A549 (cell line): ENCODE data around the gene MERTK. TPM values are rescaled to one million over a fixed set of nuclear protein-coding genes. Genes with fewer than 3 reads are reported as not detected.
"Not testable (repeated sequence)": the region's sequence is repeated elsewhere in the genome, so short reads cannot be mapped to it uniquely, and the experiment has no call there.

Experiments
- ATAC-seq, 2 experiments: fragments of 200-7000 bp in 1 of 2; fragments of >200 bp in 1 of 2; cut with Nextera tagmentation in 1 of 2; cut with Tn5 transposase in 1 of 2; 3 replicates each; pipeline versions ENCODE4 v1.8.0 to v1.9.1; 2018 to 2020; ENCODE audit warnings: mild to moderate bottlenecking in 1 of 2, moderate library complexity in 1 of 2
- CTCF ChIA-PET: fragments of 300-600 bp; sonication (Branson Sonifier 250); formaldehyde crosslinking; extraction: SDS; loops from one replicate; lab custom pipeline; 2021; ENCODE audit warnings: antibody characterized with exemption, inconsistent platforms; lab: Yijun Ruan, JAX
- POLR2A ChIA-PET: fragments of 350-600 bp; formaldehyde crosslinking; extraction: SDS; loops from one replicate; lab custom pipeline; 2021; ENCODE audit warnings: antibody characterized with exemption, inconsistent platforms; lab: Yijun Ruan, JAX
- DNase-seq, 2 experiments: peaks; one replicate each; pipeline versions ENCODE4 v3.0.0 to v3.0.0-alpha.2; 2011 to 2016; ENCODE audit warnings: low read depth in 1 of 2, low spot score in 1 of 2
- FAIRE-seq: peaks from 2 replicates; lab custom pipeline; 2011; peaks lifted over from hg19 to GRCh38; lab: Jason Lieb, UNC
- H3K27ac ChIP-seq, 2 experiments: fragments of >200 bp; sonication (Bioruptor Twin); formaldehyde crosslinking; 3 replicates each; pipeline ENCODE4 v1.5.1; 2016 to 2017
- H3K4me1 ChIP-seq: fragments of >200 bp; sonication (Bioruptor Twin); formaldehyde crosslinking; 3 replicates; pipeline ENCODE4 v1.6.1; 2016
- H3K4me2 ChIP-seq: fragments of >200 bp; sonication (Bioruptor Twin); formaldehyde crosslinking; 3 replicates; pipeline ENCODE4 v1.6.1; 2016
- H3K4me3 ChIP-seq: fragments of >200 bp; sonication (Bioruptor Twin); formaldehyde crosslinking; 3 replicates; pipeline ENCODE4 v1.5.1; 2016
- H3K9me3 ChIP-seq: fragments of >200 bp; sonication (Bioruptor Twin); formaldehyde crosslinking; 3 replicates; pipeline ENCODE4 v1.6.1; 2016
- CEBPB ChIP-seq, 2 experiments: fragments of >200 bp in 1 of 2; sonication (Bioruptor Twin) in 1 of 2; formaldehyde crosslinking in 1 of 2; IDR thresholded peaks; 2 replicates each; pipeline ENCODE4 v1.6.1; 2012 to 2016
- EHMT2 ChIP-seq: fragments of 200-600 bp; sonication (generic); IDR thresholded peaks from 2 replicates; pipeline ENCODE4 v1.6.1; 2016; ENCODE audit warnings: antibody characterized with exemption, low read depth, mild to moderate bottlenecking, moderate library complexity
- FOSL2 ChIP-seq, 2 experiments: fragments of 450-650 bp in 1 of 2; fragments of >200 bp in 1 of 2; sonication (Bioruptor Twin) in 1 of 2; formaldehyde crosslinking; IDR thresholded peaks; 2 replicates each; pipeline versions ENCODE4 v1.5.0 to v1.6.1; 2016 to 2020; ENCODE audit warnings: mild to moderate bottlenecking in 1 of 2, moderate library complexity in 1 of 2
- HEYL ChIP-seq: fragments of 250-450 bp; sonication (Bioruptor Pico); IDR thresholded peaks from 2 replicates; pipeline ENCODE4 v1.8.0; 2021; ENCODE audit warnings: mild to moderate bottlenecking, moderate library complexity
- HOXB13 ChIP-seq: fragments of 250-450 bp; sonication (Bioruptor Pico); IDR thresholded peaks from 2 replicates; pipeline ENCODE4 v1.5.0; 2020; ENCODE audit warnings: low read depth, mild to moderate bottlenecking, moderate library complexity
- KDM5A ChIP-seq: fragments of 200-600 bp; sonication (generic); IDR thresholded peaks from 2 replicates; pipeline ENCODE4 v1.6.1; 2016; ENCODE audit warnings: antibody characterized with exemption, mild to moderate bottlenecking
- MYC ChIP-seq: IDR thresholded peaks from 2 replicates; pipeline ENCODE4 v1.6.1; 2012; ENCODE audit warnings: mild to moderate bottlenecking, inconsistent platforms, low read length, improper control_type of control experiment, borderline replicate concordance
- NPAS2 ChIP-seq: fragments of 250-450 bp; sonication (Bioruptor Pico); IDR thresholded peaks from 2 replicates; pipeline ENCODE4 v1.8.0; 2022; ENCODE audit warnings: mild to moderate bottlenecking, moderate library complexity, borderline replicate concordance
- ZC3H11A ChIP-seq: fragments of 450-650 bp; IDR thresholded peaks from 2 replicates; pipeline ENCODE4 v1.6.1; 2014; ENCODE audit warnings: antibody characterized with exemption, mild to moderate bottlenecking
- WGBS: methylation state at CpG from one replicate; pipeline ENCODE4 v1.1.6; 2017; ENCODE audit errors: missing lambda C conversion rate; 5-methylcytosine and 5-hydroxymethylcytosine counted together
- polyA plus RNA-seq, 4 experiments: library from polyadenylated mRNA; depleted of rRNA in 3 of 4; stranded (reverse); fragments of >200 nt; fragmentation: RNase III in 1 of 4; extraction: RNeasy Plus Mini Kit Qiagen cat#74134 plus additional on column Dnase treatment in 1 of 4; gene quantifications; 2 replicates in 3 of 4; 3 replicates in 1 of 4; pipeline ENCODE4 v1.2.3, GENCODE V29; 2011 to 2017
- TF ChIP-seq, protein P1 (sequence below): fragments of 450-650 bp; IDR thresholded peaks from 2 replicates; pipeline ENCODE4 v1.6.1; 2014; ENCODE audit warnings: antibody characterized with exemption
- TF ChIP-seq, protein P2 (sequence below): fragments of >200 bp; sonication (Bioruptor Twin); formaldehyde crosslinking; IDR thresholded peaks from 2 replicates; pipeline ENCODE4 v1.6.1; 2016
- TF ChIP-seq, protein P3 (sequence below): fragments of 250-450 bp; sonication (Bioruptor Pico); IDR thresholded peaks from 2 replicates; pipeline ENCODE4 v1.5.0; 2021; ENCODE audit warnings: mild to moderate bottlenecking, moderate library complexity, borderline replicate concordance

MERTK gene
- polyA plus RNA-seq, 2 of the 4 experiments (the other 2 are of a cell fraction) = 1.4 to 4.0 TPM

DNA sequence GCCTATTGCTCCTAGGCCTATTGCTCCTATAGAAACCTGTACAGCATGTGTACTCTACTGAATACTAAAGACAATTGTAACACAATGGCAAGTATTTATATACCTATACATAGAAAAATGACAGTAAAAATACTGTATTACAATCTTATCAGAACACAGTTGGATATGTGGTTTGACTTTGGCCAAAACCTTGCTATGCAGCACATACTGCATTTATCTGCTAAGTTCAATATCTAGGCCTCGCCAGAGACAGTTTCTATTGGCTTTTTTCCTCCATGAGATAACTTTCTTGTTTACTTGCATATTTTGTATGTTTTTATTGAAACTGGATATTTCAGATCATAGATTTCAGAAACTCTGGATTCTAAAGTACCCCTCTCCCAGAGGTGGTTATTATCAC, 137.4 kb downstream of the MERTK start:
- Histone ChIP-seq H3K4me3 (no peak overlapping the region), H3K4me1 (no peaks in the 10 kb centered on the region), H3K27ac (no peak overlapping the region), H3K9me3 (peaks cover 18% of the 10 kb centered on the region), H3K4me2 (no peak overlapping the region)
- no peak for DNase-seq
- no peak for ATAC-seq
- FAIRE-seq = no peak
- 74% methylated on average over 1 of the region's 1 CpG for WGBS
- ChIA-PET CTCF (no interaction called here), POLR2A (no interaction called here)
- TF ChIP-seq CEBPB (IDR thresholded peaks at IDR 0.05) (no peak), KDM5A (no peak), HEYL (no peak), ZC3H11A (no peak), MYC (no peak), FOSL2 (IDR thresholded peaks at IDR 0.05) (no peak), FOSL2 (CRISPR knock-in tag; IDR thresholded peaks at IDR 0.05) (no peak), EHMT2 (no peak), HOXB13 (CRISPR knock-in tag) (no peak), NPAS2 (CRISPR knock-in tag) (no peak)
- TF ChIP-seq, protein P1, sequence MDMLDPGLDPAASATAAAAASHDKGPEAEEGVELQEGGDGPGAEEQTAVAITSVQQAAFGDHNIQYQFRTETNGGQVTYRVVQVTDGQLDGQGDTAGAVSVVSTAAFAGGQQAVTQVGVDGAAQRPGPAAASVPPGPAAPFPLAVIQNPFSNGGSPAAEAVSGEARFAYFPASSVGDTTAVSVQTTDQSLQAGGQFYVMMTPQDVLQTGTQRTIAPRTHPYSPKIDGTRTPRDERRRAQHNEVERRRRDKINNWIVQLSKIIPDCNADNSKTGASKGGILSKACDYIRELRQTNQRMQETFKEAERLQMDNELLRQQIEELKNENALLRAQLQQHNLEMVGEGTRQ = no peak
- TF ChIP-seq, protein P2, sequence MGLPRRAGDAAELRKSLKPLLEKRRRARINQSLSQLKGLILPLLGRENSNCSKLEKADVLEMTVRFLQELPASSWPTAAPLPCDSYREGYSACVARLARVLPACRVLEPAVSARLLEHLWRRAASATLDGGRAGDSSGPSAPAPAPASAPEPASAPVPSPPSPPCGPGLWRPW = no peak
- TF ChIP-seq, protein P3, sequence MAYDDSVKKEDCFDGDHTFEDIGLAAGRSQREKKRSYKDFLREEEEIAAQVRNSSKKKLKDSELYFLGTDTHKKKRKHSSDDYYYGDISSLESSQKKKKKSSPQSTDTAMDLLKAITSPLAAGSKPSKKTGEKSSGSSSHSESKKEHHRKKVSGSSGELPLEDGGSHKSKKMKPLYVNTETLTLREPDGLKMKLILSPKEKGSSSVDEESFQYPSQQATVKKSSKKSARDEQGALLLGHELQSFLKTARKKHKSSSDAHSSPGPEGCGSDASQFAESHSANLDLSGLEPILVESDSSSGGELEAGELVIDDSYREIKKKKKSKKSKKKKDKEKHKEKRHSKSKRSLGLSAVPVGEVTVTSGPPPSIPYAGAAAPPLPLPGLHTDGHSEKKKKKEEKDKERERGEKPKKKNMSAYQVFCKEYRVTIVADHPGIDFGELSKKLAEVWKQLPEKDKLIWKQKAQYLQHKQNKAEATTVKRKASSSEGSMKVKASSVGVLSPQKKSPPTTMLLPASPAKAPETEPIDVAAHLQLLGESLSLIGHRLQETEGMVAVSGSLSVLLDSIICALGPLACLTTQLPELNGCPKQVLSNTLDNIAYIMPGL (CRISPR knock-in tag) = no peak

DNA sequence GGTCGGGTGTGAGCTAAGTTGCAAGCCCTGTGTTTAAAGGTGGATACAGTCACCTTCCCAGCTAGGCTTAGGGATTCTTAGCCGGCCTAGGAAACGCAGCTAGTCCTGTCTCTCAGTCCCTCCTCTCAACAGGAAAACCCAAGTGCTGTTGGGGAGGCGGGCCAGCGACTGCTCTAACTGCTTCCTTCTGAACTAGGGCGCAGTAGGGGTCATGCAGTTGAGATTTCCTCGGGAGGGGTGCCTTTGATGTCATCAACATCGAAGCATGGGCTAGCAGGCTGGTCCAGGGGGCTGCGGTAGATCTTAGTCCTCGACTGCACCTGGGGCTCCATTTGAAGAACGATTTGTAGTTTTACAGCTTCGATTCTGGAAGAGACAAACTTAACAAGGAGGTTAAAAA, 141.1 kb downstream of the MERTK start:
- H3K4me1 ChIP-seq, ATAC-seq, DNase-seq, POLR2A ChIA-PET, H3K4me2 ChIP-seq, H3K27ac ChIP-seq, FAIRE-seq, H3K4me3 ChIP-seq: not testable (repeated sequence)
- CTCF ChIA-PET = interaction anchor here (1.6 kb wide), 1 partner anchor 10 kb away, joined by 3 read pairs; no protein-coding TSS in a partner anchor
- 58% methylated on average over 12 of the region's 12 CpGs for WGBS
- H3K9me3 ChIP-seq = peaks cover 19% of the 10 kb centered on the region

DNA sequence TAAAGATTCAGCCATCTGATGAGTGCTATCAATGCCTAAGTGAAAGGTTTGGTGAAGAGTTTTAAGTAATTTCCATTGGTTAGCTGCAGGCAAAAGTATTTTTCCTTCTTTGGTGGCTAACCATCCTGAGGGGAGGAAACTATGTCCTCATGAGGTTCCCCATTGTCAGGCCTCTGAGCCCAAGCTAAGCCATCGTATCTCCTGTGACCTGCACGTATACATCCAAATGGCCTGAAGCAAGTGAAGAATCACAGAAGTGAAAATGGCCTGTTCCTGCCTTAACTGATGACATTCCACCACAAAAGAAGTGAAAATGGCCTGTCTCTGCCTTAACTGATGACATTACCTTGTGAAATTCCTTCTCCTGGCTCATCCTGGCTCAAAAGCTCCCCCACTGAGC, 141.7 kb downstream of the MERTK start:
- ATAC-seq, H3K4me3 ChIP-seq, FAIRE-seq, H3K4me1 ChIP-seq, H3K4me2 ChIP-seq, DNase-seq, POLR2A ChIA-PET, H3K27ac ChIP-seq: not testable (repeated sequence)
- H3K9me3 ChIP-seq = peaks cover 24% of the 10 kb centered on the region
- CTCF ChIA-PET = interaction anchor here (1.6 kb wide), 1 partner anchor 11 kb away, joined by 3 read pairs; no protein-coding TSS in a partner anchor
- 84% methylated on average over 2 of the region's 2 CpGs for WGBS

DNA sequence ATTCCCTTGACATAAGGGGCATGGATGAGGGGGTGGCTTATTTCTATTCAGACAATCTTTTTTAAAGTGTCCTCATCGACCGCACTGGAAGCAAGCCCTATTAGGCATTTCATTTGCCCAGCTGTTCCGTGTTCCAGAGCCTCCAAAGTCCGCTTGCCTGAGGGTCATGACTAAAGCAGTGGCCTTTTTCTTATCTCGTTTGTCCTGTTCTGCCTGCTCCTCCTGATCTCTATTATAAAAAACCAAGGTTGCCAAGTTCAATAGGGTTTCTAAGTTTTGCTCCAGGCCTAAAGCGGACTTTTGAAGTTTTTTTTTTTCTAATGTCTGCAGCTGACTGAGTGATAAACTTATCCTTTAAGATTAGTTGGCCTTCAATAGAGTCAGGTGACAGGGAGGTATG, 143.1 kb downstream of the MERTK start:
- FAIRE-seq, H3K4me2 ChIP-seq, DNase-seq, H3K4me1 ChIP-seq, H3K4me3 ChIP-seq, H3K27ac ChIP-seq, POLR2A ChIA-PET, ATAC-seq, CTCF ChIA-PET: not testable (repeated sequence)
- 68% methylated on average over 6 of the region's 6 CpGs for WGBS
- peaks cover 38% of the 10 kb centered on the region for H3K9me3 ChIP-seq
